HUES64 (cell line): ENCODE measurements around the gene ZDHHC12.
"Not testable (repeated sequence)": the region's sequence is repeated elsewhere in the genome, so short reads cannot be mapped to it uniquely, and the experiment has no call there.

Source experiments
- H3K27ac ChIP-seq: 2 replicates; pipeline ENCODE4 v1.7.0; 2013; ENCODE audit warnings: low read depth, low read length, inconsistent platforms
- H3K27me3 ChIP-seq: 2 replicates; pipeline ENCODE4 v1.6.1; 2013; ENCODE audit warnings: mild to moderate bottlenecking, low read length; ENCODE audit not compliant: insufficient read depth
- H3K36me3 ChIP-seq: 2 replicates; pipeline ENCODE4 v1.6.1; 2013; ENCODE audit warnings: mild to moderate bottlenecking, low read length; ENCODE audit not compliant: insufficient read depth
- H3K4me1 ChIP-seq: 2 replicates; pipeline ENCODE4 v1.6.1; 2013; ENCODE audit warnings: mild to moderate bottlenecking, low read length, moderate library complexity; ENCODE audit not compliant: insufficient read depth
- H3K4me3 ChIP-seq: 2 replicates; pipeline ENCODE4 v1.5.1; 2013; ENCODE audit warnings: mild to moderate bottlenecking, low read length, moderate library complexity
- H3K9ac ChIP-seq: 2 replicates; pipeline ENCODE4 v1.6.1; 2013; ENCODE audit warnings: mild to moderate bottlenecking, low read depth, low read length
- H3K9me3 ChIP-seq: 2 replicates; pipeline ENCODE4 v1.6.1; 2013; ENCODE audit warnings: low read depth, low read length; ENCODE audit not compliant: insufficient read depth
- WGBS: fragments of 150-250, 120-280 bp; methylation state at CpG from one replicate; pipeline ENCODE4 v1.1.7; 2013; ENCODE audit warnings: missing lambda C conversion rate; 5-methylcytosine and 5-hydroxymethylcytosine counted together

Gene ZDHHC12

GRCh38 chr9:128696923-128697707 lies 26.8 kb downstream of the ZDHHC12 start:
- WGBS = 82% methylated on average over 8 of the region's 8 CpGs
- peaks cover 50% of the 10 kb centered on the region for H3K36me3 ChIP-seq
- no peak overlapping the region for H3K27ac ChIP-seq

DNA sequence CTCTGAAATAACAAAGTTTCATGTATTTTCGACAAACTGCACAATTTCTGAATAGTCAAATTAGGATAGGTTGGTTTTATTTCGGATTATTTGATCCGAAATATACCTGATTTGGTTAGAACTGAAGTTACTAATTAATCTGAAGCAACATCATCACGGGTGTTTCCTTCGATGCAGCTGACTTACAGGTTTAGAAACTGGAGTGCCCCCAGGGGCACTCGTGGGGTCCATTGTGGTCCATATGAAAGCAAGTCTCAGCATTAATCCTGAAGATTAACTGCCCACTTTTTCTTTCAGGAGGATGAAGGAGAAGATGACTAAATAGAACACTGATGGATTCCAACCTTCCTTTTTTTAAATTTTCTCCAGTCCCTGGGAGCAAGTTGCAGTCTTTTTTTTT lies 29.6 kb downstream of the ZDHHC12 start:
- Histone ChIP-seq H3K27ac (no peak overlapping the region), H3K4me1 (peaks cover 11% of the 10 kb centered on the region), H3K9me3 (no peaks in the 10 kb centered on the region), H3K27me3 (no peaks in the 10 kb centered on the region), H3K4me3 (no peak overlapping the region), H3K9ac (no peak overlapping the region), H3K36me3 (peaks cover 69% of the 10 kb centered on the region)
- 96% methylated on average over 6 of the region's 6 CpGs for WGBS

More at GRCh38 chr9:128696923-128697707, 26.8 kb downstream of the ZDHHC12 start:
- Histone ChIP-seq H3K27me3 (no peaks in the 10 kb centered on the region), H3K4me3 (no peak overlapping the region), H3K4me1 (no peaks in the 10 kb centered on the region), H3K9ac (no peak overlapping the region), H3K9me3 (no peaks in the 10 kb centered on the region)

GRCh38 chr9:128693738-128694137 lies 30.2 kb downstream of the ZDHHC12 start:
- WGBS = 98% methylated on average over 3 of the region's 3 CpGs
- H3K27ac ChIP-seq, H3K4me3 ChIP-seq, H3K27me3 ChIP-seq, H3K9me3 ChIP-seq, H3K9ac ChIP-seq: not testable (repeated sequence)
- peaks cover 11% of the 10 kb centered on the region for H3K4me1 ChIP-seq
- H3K36me3 ChIP-seq = peaks cover 69% of the 10 kb centered on the region

DNA sequence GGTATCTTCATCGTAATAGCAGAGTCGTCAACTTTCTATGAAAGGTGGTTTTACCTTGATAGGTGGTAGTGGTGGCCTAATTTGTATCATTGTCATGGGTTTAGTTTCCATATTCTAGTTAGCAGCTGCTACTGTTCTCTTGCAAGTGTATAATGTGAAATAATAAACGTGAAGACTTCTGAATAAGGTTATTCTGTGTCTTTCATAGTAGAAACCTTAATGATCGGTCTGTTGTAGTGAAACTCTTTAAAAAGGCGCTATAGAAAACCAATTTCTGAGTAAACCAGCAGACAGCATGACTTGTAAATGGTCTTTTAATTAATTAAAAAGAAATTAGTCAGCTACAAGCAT lies 33.3 kb downstream of the ZDHHC12 start:
- Histone ChIP-seq H3K9me3 (no peaks in the 10 kb centered on the region), H3K27me3 (no peaks in the 10 kb centered on the region), H3K4me3 (peak overlapping the region; percentile 96), H3K27ac (peak overlapping the region; percentile 85), H3K36me3 (peaks cover 50% of the 10 kb centered on the region), H3K4me1 (peaks cover 25% of the 10 kb centered on the region), H3K9ac (peak overlapping the region; percentile 97)
- WGBS = 8% methylated on average over 5 of the region's 5 CpGs

- Histone ChIP-seq H3K9ac (peak overlapping the region; percentile 97), H3K27me3 (no peaks in the 10 kb centered on the region), H3K4me3 (peak overlapping the region; percentile 96), H3K4me1 (peaks cover 30% of the 10 kb centered on the region), H3K36me3 (peaks cover 45% of the 10 kb centered on the region), H3K27ac (peak overlapping the region; percentile 85), H3K9me3 (no peaks in the 10 kb centered on the region)
- under 1% methylated on average over 79 of the region's 83 CpGs for WGBS
Measured at GRCh38 chr9:128689820-128690683, 33.9 kb downstream of the ZDHHC12 start.

DNA sequence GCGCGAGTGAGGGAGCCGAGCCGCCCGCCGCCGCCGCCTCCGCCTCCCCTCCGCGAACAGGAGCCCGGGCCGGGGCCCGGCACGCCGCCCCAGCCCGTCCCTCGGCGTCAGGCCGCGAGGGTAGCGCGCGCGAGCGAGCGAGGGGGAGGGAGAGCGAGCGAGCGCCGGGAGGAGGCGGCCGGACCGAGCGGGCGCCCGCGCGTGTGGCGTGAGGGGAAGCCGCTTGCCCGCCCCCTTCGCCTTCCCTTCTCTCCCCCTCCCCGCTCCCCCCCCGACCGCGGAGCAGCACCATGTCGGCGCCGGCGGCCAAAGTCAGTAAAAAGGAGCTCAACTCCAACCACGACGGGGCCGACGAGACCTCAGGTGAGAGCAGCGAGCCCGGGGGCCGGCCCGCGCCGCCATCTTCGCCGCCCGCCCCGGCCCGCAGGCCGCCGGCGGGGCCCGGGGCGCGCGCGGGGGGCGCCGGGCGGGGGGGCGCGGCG lies 34.6 kb downstream of the ZDHHC12 start:
- Histone ChIP-seq H3K36me3 (peaks cover 41% of the 10 kb centered on the region), H3K9ac (peak overlapping the region; percentile 90), H3K4me3 (peak overlapping the region; percentile 72), H3K27me3 (no peaks in the 10 kb centered on the region), H3K9me3 (no peaks in the 10 kb centered on the region), H3K4me1 (peaks cover 31% of the 10 kb centered on the region), H3K27ac (peak overlapping the region; percentile 95; the same call in 1 of the 2 replicates)
- WGBS = under 1% methylated on average over 79 of the region's 80 CpGs

DNA sequence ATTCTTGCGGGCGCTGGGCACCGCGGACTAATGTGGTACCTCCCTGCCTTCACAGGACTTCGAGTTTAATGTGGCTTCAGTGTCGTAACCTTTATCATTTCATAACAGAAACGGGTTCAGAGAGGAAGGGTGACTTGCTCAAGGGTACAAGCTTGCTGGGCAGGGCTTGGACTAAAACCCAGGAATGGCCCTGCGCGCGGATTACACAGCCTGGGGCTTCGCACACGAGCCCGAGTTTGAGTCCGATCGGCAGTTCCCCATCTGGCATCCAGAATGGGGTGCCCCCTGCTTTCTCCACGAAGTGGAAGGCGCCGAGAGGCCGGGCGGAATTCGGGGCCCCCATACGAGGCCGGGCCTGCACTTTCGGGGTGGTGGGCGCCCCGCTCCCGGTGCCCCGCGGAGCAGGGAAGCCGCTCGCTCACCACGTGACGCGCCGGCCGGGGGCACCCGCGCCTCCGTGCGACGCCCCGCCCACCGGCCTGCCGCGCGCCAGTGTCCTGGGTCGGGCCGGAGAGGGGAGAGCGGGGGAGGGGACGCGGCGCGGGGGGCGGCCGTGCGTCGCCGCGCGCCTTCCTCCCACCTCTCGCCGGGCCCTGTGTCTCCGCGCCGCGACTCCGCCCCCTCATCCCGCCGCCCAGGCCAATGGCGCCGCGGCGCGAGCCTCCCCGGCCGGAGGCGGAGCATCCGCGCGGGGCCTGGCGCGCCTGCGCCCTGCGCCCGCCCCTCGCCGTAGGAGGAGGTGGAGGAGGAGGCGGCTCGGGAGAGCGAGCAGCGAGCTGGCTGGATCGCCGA lies 35.2 kb downstream of the ZDHHC12 start, which contains the start of gene SET:
SET (plus strand) TSS at position 722 of the 792 bp plus-strand sequence. CDS start 361 bp downstream, outside the sequence.
- peak within 1 kb of the TSS; percentile 95 for H3K27ac ChIP-seq
- peaks cover 35% of the 10 kb centered on the region for H3K36me3 ChIP-seq
- WGBS = 3% methylated on average over 93 of the region's 93 CpGs
- no peaks in the 10 kb centered on the region for H3K9me3 ChIP-seq
- H3K27me3 ChIP-seq = no peaks in the 10 kb centered on the region
- peak within 1 kb of the TSS; percentile 96 for H3K4me3 ChIP-seq
- H3K4me1 ChIP-seq = peaks cover 31% of the 10 kb centered on the region
- H3K9ac ChIP-seq = peak within 1 kb of the TSS; percentile 97

- H3K36me3 ChIP-seq = peaks cover 22% of the 10 kb centered on the region
- H3K27ac ChIP-seq = no peak overlapping the region
- no peak overlapping the region for H3K9ac ChIP-seq
- H3K9me3 ChIP-seq = no peaks in the 10 kb centered on the region
- H3K27me3 ChIP-seq = no peaks in the 10 kb centered on the region
- H3K4me1 ChIP-seq = peaks cover 31% of the 10 kb centered on the region
- WGBS = 71% methylated on average over 4 of the region's 4 CpGs
- H3K4me3 ChIP-seq = peak overlapping the region; percentile 72; the same call in 1 of the 2 replicates
Measured at GRCh38 chr9:128687453-128687852, 36.5 kb downstream of the ZDHHC12 start.

- Histone ChIP-seq H3K9me3 (no peaks in the 10 kb centered on the region), H3K27me3 (no peaks in the 10 kb centered on the region), H3K27ac (no peak overlapping the region), H3K4me1 (peaks cover 23% of the 10 kb centered on the region), H3K36me3 (peaks cover 7% of the 10 kb centered on the region), H3K9ac (0 out of 2 replicates have a peak overlapping the region, but pooled peaks have one; percentile 98), H3K4me3 (peak overlapping the region; percentile 96)
- 41% methylated on average over 12 of the region's 17 CpGs for WGBS
Measured at GRCh38 chr9:128685636-128686489, 38.1 kb downstream of the ZDHHC12 start.
